Endothelial cell of umbilical vein (primary cell): Measurements from ENCODE around the gene GRK1. TPM values are rescaled to one million over a fixed set of nuclear protein-coding genes. Genes with fewer than 3 reads are reported as not detected.

Experiments
- BruUV-seq: library from RNA; stranded (reverse); fragments of 400-500 nt; replicated peaks from 2 replicates; lab custom pipeline; 2021; lab: Mats Ljungman, UMichigan
- CTCF ChIA-PET: fragments of 300-600, 350-600 bp; sonication (Branson Sonifier 250); formaldehyde crosslinking; loops from one replicate; lab custom pipeline; 2021; ENCODE audit warnings: antibody characterized with exemption, inconsistent platforms; lab: Charles Lee
- POLR2A ChIA-PET: fragments of 300-600, 350-600 bp; sonication (Branson Sonifier 250); formaldehyde crosslinking; loops from one replicate; lab custom pipeline; 2021; ENCODE audit warnings: antibody characterized with exemption, inconsistent platforms; lab: Charles Lee
- DNase-seq: peaks from one replicate; pipeline ENCODE4 v3.0.0-alpha.2; 2011; ENCODE audit warnings: low read depth, low spot score
- FAIRE-seq: peaks from 2 replicates; lab custom pipeline; 2011; peaks lifted over from hg19 to GRCh38; lab: Jason Lieb, UNC
- H2AFZ ChIP-seq: 2 replicates; pipeline ENCODE4 v1.6.0; 2012; ENCODE audit warnings: low read depth, low read length, control low read depth, inconsistent platforms
- H3K27ac ChIP-seq: 2 replicates; pipeline ENCODE4 v1.5.1; 2011; ENCODE audit warnings: low read depth, mild to moderate bottlenecking, control low read depth, low read length, moderate library complexity; ENCODE audit not compliant: insufficient read depth
- H3K27me3 ChIP-seq, 2 experiments: 2 replicates each; pipeline versions ENCODE4 v1.6.0 to v1.6.1; 2011; ENCODE audit warnings: low read length in 2 of 2, mixed read lengths in 1 of 2; ENCODE audit not compliant: control insufficient read depth in 2 of 2, insufficient read depth in 2 of 2
- H3K36me3 ChIP-seq, 2 experiments: 2 replicates in 1 of 2; 3 replicates in 1 of 2; pipeline ENCODE4 v1.5.1; 2011; ENCODE audit warnings: low read length in 2 of 2, mild to moderate bottlenecking in 1 of 2, moderate library complexity in 1 of 2; ENCODE audit not compliant: control insufficient read depth in 2 of 2, insufficient read depth in 2 of 2; ENCODE audit errors: extremely low read depth in 1 of 2
- H3K4me1 ChIP-seq: 3 replicates; pipeline ENCODE4 v1.5.1; 2011; ENCODE audit warnings: mild to moderate bottlenecking, low read length; ENCODE audit not compliant: control insufficient read depth, insufficient read depth; ENCODE audit errors: extremely low read depth
- H3K4me2 ChIP-seq: 2 replicates; pipeline ENCODE4 v1.6.1; 2011; ENCODE audit warnings: low read length, control low read depth, mixed read lengths; ENCODE audit not compliant: insufficient read depth
- H3K4me3 ChIP-seq, 3 experiments: fragments of 200-600 bp in 1 of 3; sonication (generic), shearing (Covaris generic) in 1 of 3; replicated peaks in 1 of 3; 2 replicates each; pipeline ENCODE4 v1.5.1; 2011 to 2016; ENCODE audit warnings: control low read depth in 3 of 3, low read length in 3 of 3, mild to moderate bottlenecking in 2 of 3, inconsistent platforms in 1 of 3, low read depth in 1 of 3, moderate library complexity in 1 of 3; ENCODE audit not compliant: insufficient read depth in 1 of 3
- H3K79me2 ChIP-seq: 2 replicates; pipeline ENCODE4 v1.6.0; 2012; ENCODE audit warnings: low read length, inconsistent platforms; ENCODE audit not compliant: control insufficient read depth, insufficient read depth
- H3K9ac ChIP-seq: replicated peaks from 2 replicates; pipeline ENCODE3; 2011; ENCODE audit warnings: low read length, control low read depth; ENCODE audit not compliant: insufficient read depth; ENCODE audit errors: extremely low read depth
- H3K9me1 ChIP-seq: replicated peaks from 3 replicates; pipeline ENCODE4 v1.6.0; 2011; ENCODE audit warnings: mild to moderate bottlenecking, low read length; ENCODE audit not compliant: control insufficient read depth, insufficient read depth; ENCODE audit errors: extremely low read depth
- H3K9me3 ChIP-seq: replicated peaks from 2 replicates; pipeline ENCODE4 v1.5.1; 2012; ENCODE audit warnings: low read length, inconsistent platforms; ENCODE audit not compliant: control insufficient read depth, insufficient read depth
- H4K20me1 ChIP-seq: replicated peaks from 2 replicates; pipeline ENCODE3; 2011; ENCODE audit warnings: mild to moderate bottlenecking, low read length; ENCODE audit not compliant: control insufficient read depth, insufficient read depth; ENCODE audit errors: extremely low read depth
- EZH2 ChIP-seq: IDR thresholded peaks from 2 replicates; pipeline ENCODE4 v1.6.1; 2012; ENCODE audit warnings: borderline replicate concordance, low read depth, mild to moderate bottlenecking, moderate library complexity, low read length, inconsistent platforms; ENCODE audit not compliant: severe bottlenecking
- FOS ChIP-seq: IDR thresholded peaks from 2 replicates; pipeline ENCODE4 v1.6.1; 2011; ENCODE audit warnings: mild to moderate bottlenecking, low read length, moderate library complexity, borderline replicate concordance; ENCODE audit not compliant: insufficient read depth
- GATA2 ChIP-seq: IDR thresholded peaks from 2 replicates; pipeline ENCODE4 v1.7.0; 2011; ENCODE audit warnings: low read depth, mild to moderate bottlenecking, moderate library complexity, mixed read lengths, low read length; ENCODE audit not compliant: insufficient read length, insufficient read depth
- JUN ChIP-seq: IDR thresholded peaks from 2 replicates; pipeline ENCODE4 v1.6.1; 2011; ENCODE audit warnings: borderline replicate concordance, low read depth; ENCODE audit not compliant: insufficient read length, insufficient read depth
- MYC ChIP-seq: IDR thresholded peaks from one replicate; pipeline ENCODE4 v1.6.1; 2011; ENCODE audit warnings: mild to moderate bottlenecking, low read depth, low read length
- POLR2A ChIP-seq: IDR thresholded peaks from 2 replicates; pipeline ENCODE4 v1.6.1; 2012; ENCODE audit warnings: low read depth, mild to moderate bottlenecking, control low read depth, low read length
- POLR2AphosphoS5 ChIP-seq: IDR thresholded peaks from 2 replicates; pipeline ENCODE4 v1.6.1; 2012; ENCODE audit warnings: low read depth, mild to moderate bottlenecking, control low read depth, low read length, moderate library complexity; ENCODE audit not compliant: insufficient read depth
- dilution Hi-C: fragments of 300-500 bp; cut with MboI; formaldehyde crosslinking; loops from one replicate; pipeline ENCODE4 v1.15.0; 2019; ENCODE audit warnings: low sequenced_read_pairs; ENCODE audit not compliant: extremely low pct_ligation_motif_present
- intact Hi-C: fragments of 100-400 bp; cut with micrococcal nuclease; formaldehyde crosslinking; loops from one replicate; pipeline ENCODE4 v1.10.0; 2022
- polyA plus RNA-seq, 4 experiments: library from polyadenylated mRNA; depleted of rRNA in 3 of 4; stranded (reverse) in 3 of 4; unstranded in 1 of 4; fragments of >200 nt; gene quantifications; 2 replicates each; pipeline versions ENCODE4 v1.2.1 to v1.2.3, GENCODE V29; 2011 to 2012; ENCODE audit warnings: missing spikeins in 1 of 4
- total RNA-seq: library from RNA; stranded (reverse); gene quantifications from 2 replicates; pipeline ENCODE4 v1.2.3, GENCODE V29; 2021
- TF ChIP-seq, protein P1 (sequence below): IDR thresholded peaks from 2 replicates; pipeline ENCODE4 v1.6.1; 2011; ENCODE audit not compliant: insufficient read depth, insufficient read length
- TF ChIP-seq, protein P2 (sequence below), 2 donors: IDR thresholded peaks; 1 replicate in 1 of 2; 2 replicates in 1 of 2; pipeline ENCODE4 v1.5.1; 2011; ENCODE audit warnings: low read length in 2 of 2, mild to moderate bottlenecking in 2 of 2, moderate library complexity in 2 of 2, control low read depth in 1 of 2, inconsistent platforms in 1 of 2, low read depth in 1 of 2; ENCODE audit not compliant: insufficient read depth in 1 of 2; ENCODE audit errors: extremely low read depth in 1 of 2

GRK1 gene
- total and polyA plus RNA-seq, 2 donors (not counting 3 experiments of a cell fraction or from before 2014, with no cell fraction given) = not detected

DNA sequence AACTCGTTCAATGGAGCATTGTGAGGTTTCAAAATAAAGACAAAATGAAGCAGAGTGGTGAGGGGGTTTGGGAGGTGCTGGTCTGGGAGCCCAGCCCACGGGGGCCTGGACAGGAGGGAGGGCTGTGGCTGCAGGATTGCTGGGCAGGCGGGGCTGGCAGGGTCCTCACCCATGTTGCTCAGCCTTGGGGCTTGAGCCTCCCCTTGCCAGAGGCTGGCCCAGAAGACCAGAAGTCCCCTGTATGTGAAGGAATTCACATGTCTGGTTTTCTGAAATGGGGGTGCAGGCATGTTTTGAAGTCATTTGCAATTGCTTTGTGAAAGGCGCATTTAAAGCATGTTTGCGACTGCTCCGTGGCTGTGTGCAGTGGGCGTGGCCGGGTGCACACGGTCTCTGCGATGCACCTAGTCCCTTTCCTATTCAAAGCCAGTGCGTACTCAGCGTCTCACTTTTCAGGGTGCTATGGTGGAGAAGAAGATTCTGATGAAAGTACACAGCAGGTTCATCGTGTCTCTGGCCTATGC, 2.3 kb downstream of the GRK1 start:
- intact Hi-C loops = no loop called here
- H2AFZ ChIP-seq = no peak overlapping the region
- no peaks in the 10 kb centered on the region for H3K9me1 ChIP-seq
- no peak overlapping the region for H3K9ac ChIP-seq
- no peak overlapping the region for H3K4me3 ChIP-seq
- BruUV-seq = no TSS peak
- H3K27ac ChIP-seq = no peak overlapping the region
- no peaks in the 10 kb centered on the region for H3K4me1 ChIP-seq
- ChIA-PET POLR2A (no interaction called here), CTCF (no interaction called here)
- H3K36me3 ChIP-seq = no peaks in the 10 kb centered on the region
- FAIRE-seq (no peak), DNase-seq (no peak)
- TF ChIP-seq, protein P1, sequence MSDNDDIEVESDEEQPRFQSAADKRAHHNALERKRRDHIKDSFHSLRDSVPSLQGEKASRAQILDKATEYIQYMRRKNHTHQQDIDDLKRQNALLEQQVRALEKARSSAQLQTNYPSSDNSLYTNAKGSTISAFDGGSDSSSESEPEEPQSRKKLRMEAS = no peak
- no peak for TF ChIP-seq JUN
- TF ChIP-seq, protein P2, sequence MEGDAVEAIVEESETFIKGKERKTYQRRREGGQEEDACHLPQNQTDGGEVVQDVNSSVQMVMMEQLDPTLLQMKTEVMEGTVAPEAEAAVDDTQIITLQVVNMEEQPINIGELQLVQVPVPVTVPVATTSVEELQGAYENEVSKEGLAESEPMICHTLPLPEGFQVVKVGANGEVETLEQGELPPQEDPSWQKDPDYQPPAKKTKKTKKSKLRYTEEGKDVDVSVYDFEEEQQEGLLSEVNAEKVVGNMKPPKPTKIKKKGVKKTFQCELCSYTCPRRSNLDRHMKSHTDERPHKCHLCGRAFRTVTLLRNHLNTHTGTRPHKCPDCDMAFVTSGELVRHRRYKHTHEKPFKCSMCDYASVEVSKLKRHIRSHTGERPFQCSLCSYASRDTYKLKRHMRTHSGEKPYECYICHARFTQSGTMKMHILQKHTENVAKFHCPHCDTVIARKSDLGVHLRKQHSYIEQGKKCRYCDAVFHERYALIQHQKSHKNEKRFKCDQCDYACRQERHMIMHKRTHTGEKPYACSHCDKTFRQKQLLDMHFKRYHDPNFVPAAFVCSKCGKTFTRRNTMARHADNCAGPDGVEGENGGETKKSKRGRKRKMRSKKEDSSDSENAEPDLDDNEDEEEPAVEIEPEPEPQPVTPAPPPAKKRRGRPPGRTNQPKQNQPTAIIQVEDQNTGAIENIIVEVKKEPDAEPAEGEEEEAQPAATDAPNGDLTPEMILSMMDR (IDR thresholded peaks at IDR 0.05; ENCODE audit: extremely low read depth in 1 of 2, insufficient read depth in 1 of 2, low read depth in 1 of 2, low read length in 2 of 2) = no peak
- TF ChIP-seq FOS = no peak
- no peak for TF ChIP-seq EZH2
- TF ChIP-seq MYC = no peak
- TF ChIP-seq GATA2 = no peak
- TF ChIP-seq POLR2A = no peak
- TF ChIP-seq POLR2AphosphoS5 = no peak
- H3K27me3 ChIP-seq = no peaks in the 10 kb centered on the region
- no peaks in the 10 kb centered on the region for H3K9me3 ChIP-seq
- dilution Hi-C loops = no loop called here
- no peak overlapping the region for H3K4me2 ChIP-seq
- no peaks in the 10 kb centered on the region for H3K79me2 ChIP-seq
- no peaks in the 10 kb centered on the region for H4K20me1 ChIP-seq
